Measurements from ENCODE around the gene SYNPO2L. TPM values are rescaled to one million over a fixed set of nuclear protein-coding genes. Genes with fewer than 3 reads are reported as not detected.

Gene SYNPO2L
- total and polyA plus RNA-seq, 4 donors = under 0.01 to 0.02 TPM; not detected in 2

GRCh38 chr10:73625884-73626752, 29.7 kb downstream of the SYNPO2L start:
- TF ChIP-seq REST (IDR thresholded peaks at IDR 0.05) (peak; percentile 44), SP1 (IDR thresholded peaks at IDR 0.05) (no peak), NR2F2 (IDR thresholded peaks at IDR 0.05) (no peak), RAD21 (IDR thresholded peaks at IDR 0.05) (no peak), RXRA (IDR thresholded peaks at IDR 0.05) (no peak), YY1 (IDR thresholded peaks at IDR 0.05) (peak; percentile 99), MAX (IDR thresholded peaks at IDR 0.05) (peak; percentile 28), ZBTB33 (IDR thresholded peaks at IDR 0.05) (peak; percentile 99), GABPA (IDR thresholded peaks at IDR 0.05 in 1 of 2, conservative IDR thresholded peaks at IDR 0.05 in 1 of 2) (no peak), CTCF (IDR thresholded peaks at IDR 0.05; ENCODE audit: low read depth, low read length, missing input control) (no peak), FOXA1 (IDR thresholded peaks at IDR 0.05) (peak; percentile 22), TAF1 (conservative IDR thresholded peaks at IDR 0.05) (no peak), EGR1 (IDR thresholded peaks at IDR 0.05; ENCODE audit: low read depth in 2 of 2) (no peak), HNF4G (IDR thresholded peaks at IDR 0.05) (no peak), JUND (IDR thresholded peaks at IDR 0.05) (peak; percentile 83 to 88), FOXA2 (IDR thresholded peaks at IDR 0.05) (no peak), HNF4A (conservative IDR thresholded peaks at IDR 0.05) (no peak), ATF3 (IDR thresholded peaks at IDR 0.05) (no peak)
- H3K4me1 ChIP-seq (ENCODE audit: control insufficient read depth in 4 of 4, insufficient read depth in 4 of 4, low read length in 3 of 4) = peaks cover 0 to 14% (median 9%) of the 10 kb centered on the region in 4 donors
- H3K27ac ChIP-seq (ENCODE audit: low read depth in 1 of 2, low read length in 2 of 2) = peak overlapping the region; percentile 34 to 55
- H3K9ac ChIP-seq (ENCODE audit: low read depth in 1 of 2, low read length in 2 of 2) = peak overlapping the region; percentile 4 to 86
- H3K27me3 ChIP-seq (ENCODE audit: control insufficient read depth in 4 of 4, insufficient read depth in 4 of 4, low read length in 3 of 4) = no peaks in the 10 kb centered on the region
- H3K36me3 ChIP-seq (ENCODE audit: control insufficient read depth in 4 of 4, insufficient read depth in 3 of 4, low read depth in 1 of 4, low read length in 3 of 4) = no peaks in the 10 kb centered on the region
- peak; percentile 91 for DNase-seq (ENCODE audit: low spot score)
- 3% methylated on average over 42 of the region's 42 CpGs for WGBS
- H3K4me3 ChIP-seq (ENCODE audit: low read depth in 1 of 3, low read length in 3 of 3) = peak overlapping the region; percentile 72 to 95 (median 78)
- H3K9me3 ChIP-seq (ENCODE audit: control insufficient read depth in 4 of 4, low read length in 3 of 4) = no peaks in the 10 kb centered on the region

All from liver (tissue), 9 donors.